Stimulated activated CD4-positive, alpha-beta T cell treated with anti-CD3 and anti-CD28 coated beads, TNF-alpha, amount 100 ng/mL, for 1 hour (primary cell): Measurements from ENCODE around the gene SLC12A2.

Experiments used
- DNase-seq, 3 donors: peaks; one replicate each; pipeline ENCODE4 v3.0.0-alpha.2; 2020; ENCODE audit warnings: low read depth in 3 of 3, low spot score in 1 of 3

The SLC12A2 gene

DNA sequence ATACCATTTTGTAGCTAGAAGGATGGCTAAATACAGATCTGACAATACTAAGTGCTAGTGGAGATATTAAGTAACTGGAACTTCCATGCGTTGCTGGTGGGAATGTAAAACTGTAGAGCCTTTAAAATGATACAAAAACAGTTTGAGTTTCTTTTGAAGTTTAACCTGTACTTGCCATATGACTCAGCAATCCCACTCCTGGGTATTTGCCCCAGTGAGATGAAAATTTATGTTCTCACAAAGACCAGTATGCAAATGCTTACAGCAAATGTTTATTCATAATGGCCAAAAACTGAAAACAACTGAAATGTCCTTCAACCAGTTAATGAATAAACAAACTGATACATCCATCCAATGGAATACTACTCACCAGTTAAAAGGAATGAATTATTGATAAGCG lies 137.3 kb downstream of the SLC12A2 start:
- DNase-seq, result no peak

DNA sequence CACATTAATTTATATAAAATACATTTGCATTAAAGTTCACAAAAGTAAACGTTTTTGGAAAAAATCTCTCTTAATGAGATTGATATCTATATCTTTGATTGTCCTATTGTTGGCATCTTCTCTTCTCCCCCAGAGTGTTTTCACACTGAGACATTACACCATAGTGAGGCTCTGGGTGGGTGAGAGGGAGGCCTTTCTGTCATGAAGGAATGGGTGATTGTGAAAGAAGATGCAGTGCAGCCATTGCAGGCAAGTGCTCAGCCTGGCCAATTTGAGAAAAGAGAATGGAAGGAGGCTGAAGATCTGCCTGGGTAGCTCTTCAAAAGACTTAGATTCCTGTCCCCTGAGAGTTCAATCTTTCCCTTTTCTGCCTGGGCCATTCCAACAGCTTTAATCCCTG lies 140.8 kb downstream of the SLC12A2 start:
- DNase-seq, result no peak

DNA sequence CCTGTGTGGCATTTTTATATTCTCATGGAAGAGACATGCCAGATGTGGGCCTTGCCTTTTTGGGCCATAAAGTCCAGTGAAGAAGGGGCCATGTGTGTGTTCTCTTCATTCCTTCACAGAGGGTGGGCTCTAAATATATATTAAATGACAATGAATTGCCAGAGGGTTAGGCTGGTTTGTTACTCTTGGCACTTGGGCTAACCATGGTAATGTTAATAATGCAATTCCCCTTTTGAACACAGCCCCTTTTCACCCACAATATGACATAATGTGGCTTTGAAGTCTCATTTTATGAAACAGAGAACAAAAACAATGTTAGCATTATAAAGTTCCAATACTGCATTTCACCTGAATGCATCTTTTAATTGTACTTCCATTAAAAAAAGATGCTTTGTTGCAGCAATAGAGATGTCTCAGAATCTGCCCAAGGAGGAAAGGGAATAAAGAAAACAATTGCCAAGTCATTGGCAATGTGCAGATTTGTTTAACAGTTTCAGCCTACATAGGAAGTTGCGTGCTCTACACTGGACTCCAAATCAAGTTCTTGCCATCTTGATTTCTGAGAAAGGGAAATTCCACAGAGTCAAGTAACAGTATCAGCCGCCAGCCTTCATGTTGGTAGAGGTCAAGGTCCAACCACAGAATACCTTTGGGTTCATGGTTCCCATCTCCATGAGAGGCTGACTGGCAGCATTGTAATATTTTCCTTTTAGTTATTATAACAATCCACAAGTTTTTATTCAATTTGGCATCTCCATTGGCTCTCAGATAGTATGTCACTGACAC lies 141.9 kb downstream of the SLC12A2 start:
- no peak for DNase-seq

DNA sequence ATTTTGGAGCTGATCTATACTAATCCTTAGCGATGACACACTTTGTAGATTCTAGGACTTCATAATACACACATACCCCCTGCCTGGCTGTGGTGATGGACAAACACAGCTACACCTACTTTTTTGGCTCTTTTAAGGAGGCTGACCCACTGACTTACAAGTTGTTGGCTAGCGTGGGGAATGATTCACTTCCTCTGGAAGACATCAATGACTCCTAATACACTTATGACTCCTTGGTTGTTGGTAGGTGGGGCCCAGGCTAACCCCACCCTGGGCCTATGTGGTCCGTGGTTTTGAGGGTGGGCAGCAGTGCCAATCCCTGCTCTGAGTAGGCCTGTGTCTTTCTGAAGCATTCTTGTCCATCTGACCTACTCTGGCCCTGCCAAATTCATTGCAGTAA lies 144.4 kb downstream of the SLC12A2 start:
- DNase-seq, result no peak

GRCh38 chr5:128228521-128228920 lies 145.0 kb downstream of the SLC12A2 start:
- no peak for DNase-seq

DNA sequence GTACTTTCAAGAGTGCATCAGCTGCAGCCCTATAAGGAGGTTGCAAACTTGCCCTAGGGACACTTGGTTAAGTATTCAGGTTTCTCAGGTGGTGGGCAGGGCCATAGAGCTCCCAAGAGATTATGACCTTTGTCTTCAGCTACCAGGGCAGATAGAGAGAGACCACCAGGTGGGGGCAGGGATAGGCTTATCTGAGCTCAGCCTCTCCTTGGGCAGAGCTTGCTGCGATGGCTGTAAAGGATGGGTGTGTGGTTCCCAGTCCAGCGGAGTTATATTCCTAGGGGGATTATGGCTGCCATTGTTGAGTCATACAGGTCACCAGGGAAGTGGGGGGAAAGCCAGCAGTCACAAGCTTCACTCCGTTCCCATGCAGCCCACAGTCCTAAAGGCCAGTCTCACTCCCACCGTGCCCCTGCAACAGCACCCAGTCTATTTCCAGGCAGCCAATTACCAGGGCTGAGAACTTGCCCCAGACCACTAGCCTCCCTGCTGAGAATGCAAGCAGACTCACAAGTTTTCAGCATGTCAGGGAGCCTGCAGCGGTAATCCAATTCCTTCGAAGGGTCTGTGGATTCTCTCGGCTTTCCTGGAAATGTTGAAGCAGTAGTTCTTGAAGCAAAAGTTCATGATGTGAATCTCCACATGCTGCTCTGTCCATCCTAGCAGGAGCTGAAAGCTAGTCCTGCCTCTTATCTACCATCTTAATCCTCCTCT lies 151.5 kb downstream of the SLC12A2 start:
- no peak for DNase-seq

DNA sequence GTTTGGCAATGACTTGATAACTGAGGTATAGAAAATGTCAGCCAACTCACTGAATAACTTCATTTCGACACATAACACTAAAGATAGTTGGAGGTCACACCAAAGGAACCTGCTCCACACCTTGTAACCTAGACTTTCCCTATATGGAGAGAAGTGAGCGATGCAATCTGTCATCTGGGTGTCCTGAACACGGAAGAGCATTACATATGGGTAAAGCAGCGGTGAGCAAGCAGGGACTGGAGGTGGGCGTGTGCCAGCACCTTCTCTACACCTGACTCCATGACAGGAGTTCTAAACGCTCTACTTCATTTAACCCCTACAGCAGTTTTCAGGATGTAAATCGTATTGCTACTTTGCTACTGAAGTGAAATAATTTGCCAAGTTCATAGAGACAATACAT lies 152.8 kb downstream of the SLC12A2 start:
- no peak for DNase-seq

GRCh38 chr5:128237000-128237399 lies 153.4 kb downstream of the SLC12A2 start:
- DNase-seq, result no peak

DNA sequence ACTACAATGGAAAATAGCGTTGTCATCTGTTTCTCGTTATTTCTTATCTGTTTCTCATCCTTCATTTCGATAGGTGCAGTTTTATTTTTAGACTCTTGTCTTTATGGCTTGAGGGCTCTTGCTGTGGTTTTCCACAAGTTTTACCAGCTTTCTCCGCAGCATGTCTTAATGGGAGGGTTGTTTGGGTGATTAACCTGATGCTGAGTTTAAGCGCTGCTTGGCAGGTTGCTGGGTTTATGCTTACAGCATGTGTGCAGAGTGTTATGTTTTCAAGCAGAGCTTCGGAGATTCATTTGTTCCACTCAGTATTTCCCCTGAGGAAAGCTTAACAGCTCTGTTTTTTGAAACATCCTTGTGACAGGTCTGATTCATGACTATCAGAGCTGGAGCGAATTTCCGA lies 154.0 kb downstream of the SLC12A2 start:
- DNase-seq, result no peak
